Dedifferentiated amniotic fluid mesenchymal stem cell (primary cell): ENCODE data around the gene SDF4.

ENCODE experiments used
- DNase-seq: peaks from one replicate; pipeline ENCODE4 v3.0.0-alpha.2; 2016; ENCODE audit errors: extremely low spot score

The SDF4 gene

DNA sequence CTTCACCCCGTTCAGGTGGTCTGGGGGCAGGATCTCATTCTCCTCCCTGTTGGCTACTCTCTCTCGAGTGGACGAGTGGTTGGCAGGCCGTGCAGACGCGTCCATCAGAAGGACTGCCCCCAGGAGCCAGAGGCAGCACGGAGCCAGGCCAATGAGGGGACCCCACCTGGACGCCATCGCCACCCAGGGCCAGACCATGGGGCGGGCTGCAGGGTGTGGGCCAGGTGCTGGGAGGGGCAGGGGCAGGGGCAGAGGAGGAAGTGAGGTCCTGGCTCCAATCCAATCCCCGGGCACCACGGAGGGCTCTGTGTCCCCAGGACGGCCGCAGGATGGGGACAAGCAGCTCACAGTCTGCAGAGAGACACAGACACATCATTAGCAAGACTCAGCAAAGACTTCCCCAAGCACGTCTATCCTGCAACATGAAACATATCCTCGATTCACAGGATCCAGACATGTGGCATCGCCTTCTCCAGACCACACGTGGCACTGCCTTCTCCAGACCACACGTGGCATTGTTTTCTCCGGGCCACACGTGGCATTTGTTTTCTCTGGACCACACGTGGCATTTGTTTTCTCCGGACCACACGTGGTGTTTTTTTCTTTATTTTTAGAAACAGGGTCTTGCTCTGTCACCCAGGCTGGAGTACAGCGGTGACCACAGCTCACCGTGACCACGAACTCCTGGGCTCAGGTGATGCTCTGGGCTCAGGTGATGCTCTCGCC, 3.0 kb downstream of the SDF4 start:
- DNase-seq = no peak

DNA sequence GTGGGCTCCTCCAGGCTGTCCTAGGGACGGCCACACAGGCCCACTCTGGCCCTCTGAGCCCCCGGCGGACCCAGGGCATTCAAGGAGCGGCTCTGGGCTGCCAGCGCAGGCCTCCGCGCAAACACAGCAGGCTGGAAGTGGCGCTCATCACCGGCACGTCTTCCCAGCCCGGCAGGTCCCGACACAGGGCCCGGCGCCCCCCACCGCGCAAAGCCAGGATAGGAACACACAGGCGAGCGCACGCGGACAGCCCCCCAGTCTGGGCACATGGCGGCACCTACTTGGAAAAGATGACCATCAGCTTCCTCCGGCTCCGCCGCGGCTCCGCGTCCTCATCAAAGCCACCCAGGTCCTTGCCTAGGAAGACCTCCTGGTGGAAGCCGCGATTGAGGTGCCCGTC, 3.6 kb downstream of the SDF4 start:
- DNase-seq = no peak

DNA sequence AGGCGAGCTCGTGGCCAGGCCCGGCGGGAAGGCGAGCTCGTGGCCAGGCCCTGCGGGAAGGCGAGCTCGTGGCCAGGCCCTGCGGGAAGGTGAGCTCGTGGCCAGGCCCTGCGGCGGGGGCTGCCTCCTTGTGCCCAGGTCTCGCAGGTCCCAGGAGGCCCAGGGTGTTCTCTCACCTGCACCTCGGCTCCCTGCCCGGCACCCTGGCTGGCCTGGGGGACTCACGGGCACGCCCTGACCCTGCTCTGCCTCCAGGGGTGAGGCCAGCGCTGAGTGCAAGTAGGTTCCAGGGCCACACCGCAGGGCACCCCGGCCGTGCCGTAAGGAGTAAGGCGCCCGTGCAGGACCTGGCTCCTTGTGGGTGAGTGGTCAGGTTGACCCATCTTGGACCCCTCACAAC, 4.4 kb downstream of the SDF4 start:
- DNase-seq = no peak

GRCh38 chr1:1226566-1227362, 5.0 kb downstream of the SDF4 start:
- no peak for DNase-seq

DNA sequence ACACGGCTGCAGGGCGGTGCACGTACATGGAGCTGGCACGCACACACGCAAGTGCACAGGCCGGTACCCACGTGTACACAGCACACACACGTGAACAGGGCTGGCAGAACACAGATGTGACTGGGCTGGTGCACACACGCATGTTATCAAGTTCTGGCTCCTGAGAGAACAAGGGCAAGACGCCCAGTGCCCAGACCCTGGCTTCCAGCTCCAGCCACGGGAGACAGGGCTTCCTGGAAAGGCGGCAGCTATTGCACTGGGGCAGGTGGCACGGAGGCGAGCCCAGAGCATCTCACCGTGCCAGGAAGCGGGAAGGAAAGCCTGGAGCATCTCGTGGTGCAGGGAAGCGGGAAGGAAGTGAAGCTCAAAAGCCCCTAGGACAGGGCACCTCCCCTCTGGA, 5.9 kb downstream of the SDF4 start:
- DNase-seq = no peak

GRCh38 chr1:1225238-1225845, 6.5 kb downstream of the SDF4 start:
- no peak for DNase-seq

GRCh38 chr1:1223891-1224290, 7.9 kb downstream of the SDF4 start:
- no peak for DNase-seq

DNA sequence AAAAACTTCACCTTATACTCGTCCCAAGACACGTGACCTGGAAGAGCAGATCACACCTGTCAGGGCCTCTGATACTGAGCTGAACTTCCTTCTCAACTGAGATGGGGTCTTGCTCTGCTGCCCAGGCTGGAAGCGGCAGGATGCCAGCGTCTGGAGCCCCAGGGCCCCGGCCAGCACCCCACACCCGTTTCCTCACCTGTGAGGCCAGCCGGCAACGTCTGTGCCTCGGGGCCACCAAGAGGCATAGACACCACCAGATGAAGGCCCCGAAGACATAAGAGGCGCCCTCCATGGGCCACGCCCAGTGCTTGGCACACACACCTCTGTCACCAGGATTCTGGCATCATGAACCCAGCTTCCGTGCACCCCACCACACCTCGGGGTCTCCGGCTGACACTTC, 8.5 kb downstream of the SDF4 start:
- DNase-seq = no peak

GRCh38 chr1:1222575-1223225, 9.1 kb downstream of the SDF4 start:
- DNase-seq = no peak

DNA sequence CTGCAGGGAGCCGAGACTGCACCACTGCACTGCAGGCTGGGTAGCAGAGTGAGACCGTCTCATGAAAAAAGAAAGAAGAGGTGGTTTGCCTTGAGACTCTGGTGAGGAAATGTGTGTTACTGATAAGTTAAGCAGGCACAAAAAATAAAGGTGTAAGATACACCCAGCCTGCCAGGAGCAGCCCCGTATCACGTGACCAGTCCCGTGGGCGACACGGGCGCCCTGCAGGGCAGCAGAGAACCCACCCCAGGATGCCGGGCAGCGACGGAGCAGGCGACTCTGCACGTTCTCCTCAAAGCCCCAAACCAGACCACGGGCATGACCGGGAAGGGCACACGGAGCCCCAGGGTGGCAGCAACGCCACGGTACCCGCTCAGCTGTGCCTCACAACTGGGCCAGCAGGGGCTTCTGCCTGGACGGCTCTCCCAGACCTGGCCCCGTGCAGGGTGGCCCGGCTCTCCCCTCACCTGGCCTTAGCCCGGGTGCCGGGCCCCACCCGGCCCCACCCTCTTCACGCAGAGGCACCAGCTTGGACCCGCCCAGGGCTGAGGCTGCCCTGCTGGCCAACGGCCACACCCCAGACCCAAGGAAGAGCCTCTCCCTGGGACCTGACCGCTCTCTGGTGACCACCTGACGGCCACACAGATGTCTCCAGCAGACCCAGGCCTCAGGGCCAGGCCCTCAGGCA, 9.8 kb downstream of the SDF4 start:
- DNase-seq = no peak

- no peak for DNase-seq
These were observed 11.6 kb downstream of the SDF4 start for GRCh38 chr1:1220197-1220596.

GRCh38 chr1:1219341-1219740, 12.5 kb downstream of the SDF4 start:
- DNase-seq = no peak

GRCh38 chr1:1218524-1219200, 13.1 kb downstream of the SDF4 start:
- no peak for DNase-seq

DNA sequence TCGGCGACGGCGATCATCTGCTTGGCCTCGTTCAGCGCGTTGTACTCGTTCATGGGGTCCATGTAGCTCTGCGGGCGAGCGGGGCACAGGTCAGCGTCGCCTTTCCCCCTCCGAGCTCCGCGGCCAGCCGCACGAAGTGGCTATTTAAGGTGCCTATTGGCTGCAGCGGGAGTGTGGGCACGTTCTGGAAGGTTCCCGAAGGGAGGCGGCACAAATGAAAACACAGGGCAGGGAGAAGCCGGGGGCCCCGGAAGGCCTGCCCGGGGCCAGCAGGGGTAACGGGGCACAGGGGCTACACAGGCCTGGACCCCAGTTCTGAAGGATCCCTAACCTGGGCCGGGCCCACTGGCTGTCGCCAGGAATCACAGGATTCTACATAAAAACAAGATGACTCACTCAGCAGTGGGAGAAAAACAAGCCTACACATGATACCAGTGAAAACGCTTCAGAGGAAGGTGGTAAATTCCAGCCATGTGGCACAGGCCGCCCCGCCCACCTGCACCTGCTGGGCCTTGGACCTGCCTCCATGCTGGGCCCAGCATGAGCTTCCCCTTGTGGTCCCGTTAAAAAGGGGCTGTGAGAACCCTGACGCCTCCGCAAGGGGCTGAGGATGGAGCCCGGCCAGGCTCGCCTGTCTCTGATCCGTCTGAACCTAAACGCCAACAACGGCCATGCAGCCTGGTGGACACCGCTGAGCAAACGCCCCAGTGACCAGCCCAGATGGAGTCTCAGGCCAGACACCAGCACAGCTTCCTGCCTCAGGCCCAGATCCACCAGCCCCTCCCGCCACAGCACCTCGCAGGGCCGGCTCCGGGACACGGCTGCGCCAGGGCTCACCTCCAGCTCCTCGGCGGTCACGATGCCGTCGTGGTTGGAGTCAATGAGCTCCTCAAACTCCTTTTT, 13.9 kb downstream of the SDF4 start:
- DNase-seq = no peak

GRCh38 chr1:1216770-1217620, 14.8 kb downstream of the SDF4 start:
- DNase-seq = no peak

DNA sequence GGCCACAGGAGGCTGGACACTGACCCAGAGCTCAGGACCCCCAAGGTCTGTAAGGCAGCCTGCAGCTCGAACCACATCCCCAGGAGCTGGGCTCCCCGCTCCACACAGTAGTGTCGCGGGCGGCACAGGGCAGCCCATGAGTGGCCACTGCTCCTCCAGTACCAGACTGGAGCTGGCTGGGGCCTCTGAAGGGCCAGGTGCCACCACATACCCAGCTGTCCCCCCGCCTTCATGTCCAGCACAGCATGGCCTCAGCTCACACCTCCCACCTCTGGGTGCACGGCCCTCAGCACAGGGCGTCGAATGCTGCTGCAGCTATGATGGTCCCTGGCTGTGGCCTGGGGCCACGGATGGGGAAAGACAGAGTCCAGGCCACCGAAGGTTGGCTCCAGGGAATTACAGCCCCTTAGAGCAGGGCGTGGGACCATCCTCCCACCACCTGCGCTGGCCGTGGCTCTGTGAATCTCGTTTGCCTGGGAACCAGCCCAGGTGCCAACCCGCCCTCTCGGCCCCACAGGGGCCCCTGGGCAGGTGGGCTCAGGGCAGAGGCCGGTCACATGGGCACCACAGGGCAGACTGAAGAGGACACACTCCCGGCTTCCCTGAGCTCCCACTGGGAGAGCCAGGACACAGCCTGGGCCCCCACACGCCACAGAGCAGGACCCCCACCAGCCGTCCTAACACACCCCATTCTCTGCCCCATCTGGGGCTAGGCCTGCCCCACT, 15.8 kb downstream of the SDF4 start:
- DNase-seq = no peak

DNA sequence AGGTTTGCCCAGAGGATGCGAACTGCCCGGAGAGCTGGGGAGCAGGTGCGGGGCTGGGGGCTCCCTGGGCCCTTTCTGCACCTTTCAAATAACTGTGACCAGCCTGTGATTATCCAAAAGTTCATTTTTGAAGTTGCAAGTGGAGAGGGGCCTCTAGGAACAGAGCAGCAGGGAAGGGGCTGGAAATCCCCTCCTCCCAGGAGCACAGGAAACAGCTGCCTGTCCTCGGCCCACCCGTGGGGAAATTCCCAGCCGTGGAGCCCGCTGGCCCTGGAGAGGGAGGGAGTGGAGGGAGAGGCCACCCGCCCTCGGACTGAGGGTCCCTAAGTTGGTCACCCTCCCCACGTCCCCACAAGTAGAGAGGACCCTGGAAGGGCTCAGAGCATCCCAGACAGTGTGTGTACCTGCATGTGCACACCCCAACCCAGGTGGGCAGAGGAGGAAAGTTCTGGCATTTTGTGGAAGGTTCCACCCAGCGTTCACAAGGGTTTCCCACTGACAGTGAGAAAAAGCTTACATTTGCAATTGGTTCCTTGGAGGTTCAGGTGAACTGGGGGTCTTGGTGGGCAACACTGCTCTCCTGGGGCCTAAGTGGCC, 16.6 kb downstream of the SDF4 start:
- no peak for DNase-seq
